Globus pallidus (tissue), 1 donor: Measurements from ENCODE around the gene LEO1.
A peak's percentile ranks its signal among the peaks of the same experiment; 100 is the strongest.

Experiments
- DNase-seq: peaks from one replicate; pipeline ENCODE4 v3.0.0-alpha.2; 2015; ENCODE audit warnings: low spot score

Gene LEO1

DNA sequence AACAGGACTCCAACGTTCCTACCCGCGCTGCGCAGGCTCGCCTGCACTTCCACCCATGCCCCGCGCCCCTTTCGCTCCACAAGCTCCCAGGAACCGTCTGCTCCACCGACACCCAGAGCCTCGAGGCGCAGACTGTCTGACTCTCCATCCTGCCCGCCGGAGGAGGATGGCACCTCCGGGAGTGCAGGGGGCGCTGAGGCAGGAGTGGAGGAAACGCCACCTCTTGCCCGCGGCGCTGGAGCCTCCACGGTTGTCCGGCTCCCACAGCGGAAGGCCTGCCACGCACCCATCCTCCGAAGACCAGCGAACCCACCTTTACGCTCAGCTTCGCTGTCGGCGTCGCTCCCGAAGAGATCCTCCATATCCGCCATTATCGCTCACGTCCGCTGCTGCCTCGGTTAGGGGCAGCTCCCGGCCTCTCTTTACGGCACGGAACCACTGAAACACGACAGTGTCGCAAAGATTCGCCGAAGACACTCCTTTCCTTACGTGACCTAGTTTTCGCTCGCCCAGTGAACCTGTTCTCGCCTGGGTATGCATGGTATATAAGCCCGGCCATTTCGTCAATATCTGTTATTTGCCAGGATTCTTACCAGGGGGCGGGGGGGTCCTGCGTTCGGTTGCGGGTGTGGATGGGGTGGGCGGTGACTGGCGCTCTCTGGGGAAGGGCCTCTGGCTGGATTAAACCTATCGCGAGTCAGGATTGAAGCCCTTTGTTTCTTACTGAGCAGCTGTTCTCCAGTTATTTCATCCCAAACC, at the start of gene LEO1:
Gene LEO1, minus strand, starts transcription at position 404 of the 759 bp plus-strand sequence. Its CDS starts 33 bp downstream, at position 371.
- peak; percentile 93 for DNase-seq

DNA sequence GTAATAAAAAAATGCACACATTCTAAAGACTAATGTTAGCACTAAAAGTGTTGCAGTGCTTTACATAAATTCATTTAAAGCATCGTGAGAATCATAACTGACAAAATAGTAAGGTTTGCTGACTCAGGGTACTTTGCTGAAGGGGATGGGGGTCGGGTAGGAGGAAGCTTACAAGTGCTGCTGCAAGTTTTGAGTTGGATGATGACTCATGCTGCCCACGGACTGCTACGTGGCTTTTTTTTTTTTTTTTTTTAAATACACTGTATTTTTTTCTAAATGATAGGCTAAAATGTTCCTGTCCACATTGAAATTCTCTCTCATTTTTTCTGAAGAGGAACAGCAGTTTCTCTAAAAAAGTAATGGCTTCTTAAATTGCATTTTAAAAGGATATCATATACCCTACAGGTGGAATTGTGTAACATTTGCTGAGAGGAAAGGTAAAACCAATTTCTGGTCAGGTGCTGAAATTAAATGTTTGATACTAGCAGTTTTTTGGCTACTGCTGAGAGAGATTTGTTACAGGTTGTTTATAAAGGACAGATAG, 49.6 kb upstream of the LEO1 start:
- no peak for DNase-seq

DNA sequence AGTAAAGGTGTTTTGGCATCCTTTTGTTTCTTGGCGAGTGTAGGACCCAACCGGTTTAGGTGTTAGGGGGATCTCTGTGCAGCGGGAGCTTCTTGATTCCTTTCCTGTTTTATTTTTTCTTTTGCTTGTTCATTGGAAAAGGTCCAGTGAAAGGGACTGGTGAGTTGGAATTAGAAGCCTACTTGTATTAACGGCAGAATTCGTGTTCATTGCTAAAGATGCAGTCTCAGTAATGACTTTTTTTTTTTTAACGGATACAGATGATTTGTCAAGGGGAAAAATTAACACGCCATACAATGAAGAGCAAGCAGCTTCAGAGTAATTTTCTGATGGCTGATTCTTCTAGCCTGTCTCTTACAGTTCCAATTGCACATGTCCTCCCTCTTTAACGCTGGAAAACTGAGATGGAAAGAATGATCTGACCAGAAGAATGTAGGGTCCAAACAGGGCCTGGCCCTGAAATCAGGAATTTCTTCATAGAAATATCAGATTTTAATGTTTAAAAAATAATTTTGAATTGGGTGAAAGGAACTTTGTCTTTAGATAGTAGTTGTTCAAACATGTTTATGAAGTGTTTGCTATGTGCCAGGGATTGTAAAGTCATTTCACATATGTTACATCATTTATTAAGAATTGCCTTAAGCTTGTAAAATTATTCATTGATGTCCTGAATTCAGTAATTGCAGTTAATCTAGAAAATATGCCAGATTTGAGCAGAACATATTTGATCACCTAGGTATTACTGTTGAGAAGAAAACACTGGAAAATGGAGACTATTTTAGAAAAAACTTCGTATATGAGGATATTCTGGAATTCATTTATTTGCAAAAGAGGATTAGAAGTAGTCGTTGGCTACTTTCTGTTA, 48.9 kb upstream of the LEO1 start:
- DNase-seq = peak; percentile 74

DNA sequence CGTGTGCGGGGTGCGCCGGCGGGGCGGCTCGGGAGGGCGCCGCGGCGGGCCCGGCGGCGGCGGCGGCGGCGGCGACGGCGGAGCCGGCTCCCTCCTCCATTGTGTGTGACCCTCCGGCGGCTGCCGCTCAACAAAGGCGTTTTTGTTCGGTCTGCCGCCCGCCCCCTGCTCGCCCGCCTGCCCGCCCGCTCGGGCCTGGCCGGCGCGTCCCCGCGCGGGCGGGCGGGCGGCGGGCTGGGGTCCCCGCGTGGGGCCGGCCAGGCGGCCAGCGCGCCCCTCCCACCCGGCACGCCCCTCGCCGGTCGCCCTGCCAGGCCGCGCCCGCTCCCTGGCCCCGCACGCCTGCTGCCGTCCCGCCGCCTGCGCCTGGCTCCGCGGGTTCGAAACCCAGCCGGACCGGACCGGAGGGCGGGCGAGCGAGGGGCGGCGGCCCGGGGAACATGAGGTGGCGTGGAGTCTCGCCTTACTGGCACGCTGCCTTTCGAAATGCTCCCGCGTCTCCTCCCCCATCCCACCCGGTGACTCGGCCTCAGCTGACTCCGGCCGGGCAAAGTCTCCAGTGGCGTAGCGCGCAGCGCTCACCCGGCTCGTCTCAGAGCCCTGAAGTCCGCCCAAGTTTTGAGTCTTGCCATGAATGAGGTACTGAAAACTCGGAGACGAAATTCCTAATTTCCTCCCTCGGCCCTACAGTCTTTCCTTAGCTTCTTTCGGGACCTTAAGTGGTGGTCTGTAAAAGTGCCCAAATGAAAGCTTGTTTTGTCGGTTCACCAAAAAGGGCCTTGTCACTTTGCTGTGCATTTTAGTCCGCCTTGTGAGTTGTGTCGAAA, 48.0 kb upstream of the LEO1 start:
- DNase-seq = peak; percentile 91

DNA sequence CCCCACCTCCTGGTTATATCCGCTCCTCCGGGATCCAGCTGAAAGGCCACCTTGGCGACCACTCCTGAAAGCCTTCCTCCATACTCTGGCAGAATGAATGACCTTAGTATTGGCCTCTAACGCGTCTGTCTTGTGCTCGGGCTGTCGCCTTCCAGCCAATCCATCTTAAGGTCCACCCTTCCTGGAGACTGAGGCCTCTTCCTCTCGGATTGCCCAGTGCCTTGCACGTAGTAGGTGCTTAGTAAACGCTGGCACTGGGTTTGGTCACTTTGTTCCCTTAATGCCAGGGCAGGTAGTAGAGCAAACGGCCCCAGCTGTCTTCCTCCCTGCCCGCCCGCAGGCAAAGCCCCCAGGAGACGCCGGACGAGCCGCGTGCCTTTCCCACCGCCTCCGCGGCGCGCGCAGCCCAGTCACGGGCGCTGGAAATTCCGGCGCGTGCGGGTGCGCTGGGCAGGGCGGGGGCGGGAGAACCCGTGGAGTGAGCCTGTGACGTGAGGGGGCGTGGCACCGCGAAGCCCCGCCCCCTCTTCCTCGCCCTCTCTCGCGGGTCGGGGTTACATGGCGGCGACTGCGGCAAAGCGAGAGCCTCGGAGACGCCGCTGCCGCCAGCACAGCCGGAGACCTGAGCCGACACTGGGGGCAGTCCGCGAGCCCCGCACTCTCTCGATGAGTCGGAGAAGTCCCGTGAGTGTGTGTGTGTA, 47.3 kb upstream of the LEO1 start, which contains the start of gene MAPK6:
Gene MAPK6, plus strand, starts transcription at position 527 of the 701 bp plus-strand sequence. CDS start 27,242 bp downstream, outside the sequence.
- peak; percentile 93 for DNase-seq

DNA sequence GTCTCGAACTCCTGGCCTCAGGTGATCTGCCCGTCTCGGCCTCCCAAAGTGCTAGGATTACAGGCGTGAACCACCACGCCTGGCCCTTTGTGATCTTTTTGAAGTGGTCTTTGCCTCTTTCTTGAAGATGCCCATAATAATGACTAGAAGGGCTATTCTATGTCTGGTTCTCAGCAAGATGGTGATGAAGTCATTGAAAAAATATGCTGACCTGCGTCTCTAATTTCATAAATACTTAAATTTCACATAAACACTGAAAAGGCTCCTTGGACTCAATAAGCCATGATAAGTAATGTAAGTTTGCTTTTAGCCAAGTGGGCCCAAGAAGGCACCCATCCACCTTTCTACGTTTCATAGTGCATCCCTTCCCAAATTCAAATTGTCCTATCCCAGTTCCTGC, 46.7 kb upstream of the LEO1 start:
- no peak for DNase-seq

DNA sequence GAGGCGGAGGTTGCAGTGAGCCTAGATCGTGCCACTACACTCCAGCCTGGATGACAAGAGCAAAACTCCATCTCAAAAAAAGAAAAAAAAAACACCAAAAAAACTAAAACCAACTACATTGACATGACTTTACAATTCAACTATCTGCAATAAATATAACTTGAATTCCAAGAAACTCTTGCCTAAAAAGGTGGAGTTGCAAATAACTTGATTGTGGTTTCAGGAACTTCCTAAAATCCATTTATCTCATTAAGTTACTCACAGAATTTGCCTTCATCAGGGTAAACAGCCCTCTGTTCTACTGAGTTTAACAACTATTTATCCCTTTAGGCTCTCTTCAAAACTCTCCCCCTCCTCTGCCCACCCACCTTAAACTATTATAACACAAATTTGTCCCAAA, 44.7 kb upstream of the LEO1 start:
- no peak for DNase-seq

DNA sequence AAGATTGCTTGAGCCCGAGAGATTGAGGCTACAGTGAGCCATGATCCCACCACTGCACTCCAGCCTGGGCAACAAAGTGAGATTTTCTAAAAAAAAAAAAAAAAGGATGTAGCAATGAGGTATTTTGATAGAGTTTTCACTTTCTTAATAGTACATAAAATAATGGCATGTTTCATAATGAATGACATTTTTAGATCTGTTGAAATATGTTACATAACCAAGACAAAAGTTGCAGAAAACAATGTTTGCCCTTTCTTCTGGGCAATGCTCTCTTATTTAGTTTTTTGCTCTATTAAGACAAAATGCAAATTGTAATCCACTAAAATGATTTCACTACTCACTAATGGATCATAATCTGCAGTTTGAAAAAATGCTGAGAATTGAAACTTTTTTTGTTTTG, 43.0 kb upstream of the LEO1 start:
- no peak for DNase-seq

DNA sequence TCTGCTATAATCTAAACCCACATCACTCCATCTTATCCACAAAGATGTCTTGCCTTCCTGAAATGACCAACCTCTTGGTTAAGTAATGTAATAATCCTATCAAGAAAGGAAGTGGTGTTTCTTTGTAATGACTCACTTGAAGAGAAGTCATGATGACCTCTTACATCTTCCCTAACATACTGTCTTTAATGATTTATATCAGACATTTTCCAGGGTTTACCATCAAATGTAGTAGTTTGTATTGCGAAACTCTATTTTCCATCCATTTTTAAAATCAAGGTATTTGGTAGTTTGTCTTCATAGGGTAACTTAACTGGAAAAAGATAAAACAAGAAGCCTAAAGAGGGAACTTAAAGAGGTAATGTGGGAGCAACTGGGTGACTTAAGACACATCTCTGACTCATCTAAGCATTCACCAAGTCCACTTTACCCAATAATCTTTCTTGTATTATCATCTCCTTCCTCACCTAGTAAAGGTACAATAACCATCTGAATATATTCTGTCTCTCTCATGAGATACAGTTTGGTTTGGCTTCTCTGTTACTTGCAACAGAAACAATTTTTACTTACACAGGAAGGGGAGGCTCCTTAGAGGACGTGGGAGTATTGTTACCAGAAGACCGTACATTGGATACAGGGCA, 41.7 kb upstream of the LEO1 start:
- no peak for DNase-seq

DNA sequence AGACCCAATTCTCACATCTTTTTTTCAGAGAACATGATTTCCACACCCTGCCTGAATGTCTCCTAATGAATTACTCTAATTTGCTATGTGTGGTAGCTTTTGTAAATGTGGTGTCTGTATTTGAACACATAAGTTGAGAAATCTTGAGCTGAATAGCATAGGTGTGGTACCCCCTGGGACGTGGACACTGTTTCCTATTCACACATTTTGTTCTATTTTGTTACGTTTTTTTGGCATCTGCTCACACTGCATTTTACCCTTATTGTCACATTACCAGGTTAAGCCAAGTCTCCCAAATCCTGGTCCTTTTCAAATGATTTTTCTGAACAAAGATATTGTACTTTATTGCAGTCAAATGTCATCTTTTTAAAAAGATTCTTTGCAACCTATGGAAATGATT, 40.6 kb upstream of the LEO1 start:
- no peak for DNase-seq

DNA sequence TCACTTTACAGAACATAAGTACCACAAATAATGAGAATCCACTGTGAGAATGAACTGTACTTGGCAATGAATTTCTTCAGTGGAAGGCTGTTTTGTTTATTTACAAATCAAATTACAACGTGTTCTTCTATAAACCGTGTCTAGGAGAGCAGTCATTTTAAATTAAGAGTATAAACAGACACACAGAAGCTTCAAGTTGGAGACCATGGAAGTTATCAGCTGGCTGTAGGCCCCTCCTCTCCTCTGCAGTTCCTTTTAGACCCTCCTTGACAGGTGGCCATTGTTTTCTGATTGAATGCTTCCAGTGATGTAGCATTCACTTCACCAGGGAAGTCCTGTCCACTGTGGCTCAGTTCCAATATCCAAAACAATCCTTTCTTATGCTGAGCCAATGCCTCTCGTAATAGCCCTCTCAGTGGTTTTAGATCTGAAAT, 40.1 kb upstream of the LEO1 start:
- peak; percentile 87 for DNase-seq

DNA sequence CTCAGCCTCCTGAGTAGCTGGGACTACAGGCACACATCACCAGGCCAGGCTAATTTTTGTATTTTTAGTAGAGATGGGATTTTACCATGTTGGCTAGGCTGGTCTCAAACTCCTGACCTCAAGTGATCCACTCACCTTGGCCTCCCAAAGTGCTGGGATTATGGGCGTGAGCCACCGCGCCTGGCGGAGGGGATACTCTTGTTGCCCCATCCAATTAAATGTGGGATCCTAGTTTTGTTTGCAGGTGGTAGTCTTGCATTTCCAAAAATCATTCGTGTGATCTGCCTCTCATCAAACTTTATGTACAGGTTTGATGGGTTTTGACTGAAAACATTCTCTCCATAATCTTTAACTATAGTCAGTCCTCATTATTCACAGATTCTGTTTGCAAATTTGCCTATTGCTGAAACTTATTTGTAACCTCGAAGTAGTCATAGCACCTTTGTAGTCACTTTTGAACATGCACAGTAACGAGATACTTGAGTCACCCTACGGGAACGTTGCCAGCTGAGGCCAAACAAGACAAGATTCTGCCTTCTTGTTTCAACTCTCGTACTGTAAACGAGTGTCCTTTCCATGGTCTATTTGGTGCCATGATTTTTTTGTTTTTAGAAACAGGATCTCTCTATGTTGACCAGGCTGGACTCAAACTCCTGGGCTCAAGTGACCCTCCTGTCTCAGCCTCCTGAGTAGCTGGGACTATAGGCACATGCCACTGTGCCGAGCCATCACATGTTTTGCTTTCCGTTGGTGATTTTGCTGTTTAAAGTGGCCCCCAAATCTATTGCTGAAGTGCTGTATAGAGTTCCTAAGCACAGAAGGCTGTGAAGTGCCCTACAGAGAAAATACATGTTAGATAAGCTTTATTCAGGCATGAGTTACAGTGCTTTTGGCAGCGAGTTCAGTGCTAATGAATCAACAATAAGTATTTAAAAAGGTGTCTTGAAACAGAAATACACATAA, 39.3 kb upstream of the LEO1 start:
- DNase-seq = no peak

DNA sequence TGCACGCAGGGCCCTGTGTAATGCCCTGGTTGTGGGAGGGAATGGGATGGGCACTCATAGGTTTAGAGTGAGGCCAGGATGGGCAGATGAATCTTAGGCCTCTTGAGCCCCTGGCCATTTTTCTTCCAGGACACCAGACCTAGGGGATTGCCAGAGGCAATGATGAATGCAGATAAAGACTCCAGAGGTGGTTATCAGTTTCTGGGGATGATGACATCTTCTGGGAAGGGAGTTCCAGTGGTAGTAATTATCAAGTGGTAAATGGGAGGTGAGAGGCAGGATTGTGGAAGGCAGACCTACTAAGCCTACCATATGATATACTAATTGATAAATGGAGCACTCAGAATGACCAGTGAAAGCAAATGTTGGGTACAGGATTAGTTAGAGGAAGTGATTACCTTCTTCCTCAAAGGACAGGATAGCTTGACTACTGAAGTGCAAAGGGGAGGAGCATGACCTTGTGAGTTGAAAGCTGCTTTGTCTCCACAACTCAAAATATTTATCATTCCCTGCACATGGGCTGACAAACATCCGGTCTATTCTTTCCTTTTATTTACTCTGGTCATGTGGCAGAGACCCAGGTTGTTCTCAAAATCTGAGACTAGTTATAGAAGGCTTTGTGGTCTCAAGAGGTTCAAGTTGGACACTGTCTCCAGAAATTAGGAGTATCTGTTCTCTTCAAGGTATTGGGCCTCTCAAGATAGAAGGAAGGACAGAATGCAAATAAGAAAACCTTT, 37.3 kb upstream of the LEO1 start:
- DNase-seq = no peak

DNA sequence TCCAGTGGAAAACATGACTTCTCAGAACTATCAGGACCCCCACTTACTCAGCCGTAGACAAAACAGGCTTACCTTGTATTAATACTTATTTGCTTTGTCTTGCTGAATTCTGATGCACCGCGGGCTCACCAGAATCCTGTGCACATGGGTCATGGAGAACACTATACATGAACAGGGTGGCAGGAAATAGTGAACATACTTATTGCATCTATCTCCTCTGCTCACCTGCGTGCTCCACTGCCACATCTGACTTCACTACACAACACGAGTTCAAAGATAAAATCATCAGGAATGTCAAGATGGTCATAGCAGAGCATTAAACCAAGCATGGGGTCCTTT, 36.8 kb upstream of the LEO1 start:
- no peak for DNase-seq

DNA sequence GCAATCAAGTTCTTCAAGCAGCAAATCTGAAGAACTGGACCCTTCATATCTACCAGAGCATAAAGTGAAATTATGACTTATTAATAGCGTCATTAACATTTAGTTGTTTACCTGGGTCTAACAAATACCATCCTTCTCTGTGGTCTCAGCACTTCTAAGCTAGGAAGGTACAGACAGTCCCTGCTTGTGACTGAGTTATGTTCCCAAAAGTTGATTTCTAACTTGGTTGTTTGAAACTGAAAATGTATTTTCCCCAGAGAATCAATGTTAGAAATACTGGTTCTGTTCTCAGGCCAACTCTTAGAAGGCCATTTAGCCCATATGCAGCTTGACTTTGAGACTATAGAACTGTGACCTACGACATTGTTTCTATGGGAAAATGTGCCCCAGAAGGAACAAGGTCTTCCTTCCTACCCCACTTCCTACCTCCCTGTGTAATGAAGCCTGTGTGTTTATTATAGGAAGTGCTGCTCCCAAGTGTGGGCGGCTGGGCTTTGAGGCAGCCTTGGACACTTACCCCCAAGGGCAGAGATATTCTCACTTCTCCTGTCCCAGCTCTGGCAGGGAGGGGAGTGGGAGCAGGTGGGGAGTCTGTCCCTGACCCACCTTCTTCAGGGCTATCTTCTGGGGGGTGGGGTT, 35.2 kb upstream of the LEO1 start:
- no peak for DNase-seq

DNA sequence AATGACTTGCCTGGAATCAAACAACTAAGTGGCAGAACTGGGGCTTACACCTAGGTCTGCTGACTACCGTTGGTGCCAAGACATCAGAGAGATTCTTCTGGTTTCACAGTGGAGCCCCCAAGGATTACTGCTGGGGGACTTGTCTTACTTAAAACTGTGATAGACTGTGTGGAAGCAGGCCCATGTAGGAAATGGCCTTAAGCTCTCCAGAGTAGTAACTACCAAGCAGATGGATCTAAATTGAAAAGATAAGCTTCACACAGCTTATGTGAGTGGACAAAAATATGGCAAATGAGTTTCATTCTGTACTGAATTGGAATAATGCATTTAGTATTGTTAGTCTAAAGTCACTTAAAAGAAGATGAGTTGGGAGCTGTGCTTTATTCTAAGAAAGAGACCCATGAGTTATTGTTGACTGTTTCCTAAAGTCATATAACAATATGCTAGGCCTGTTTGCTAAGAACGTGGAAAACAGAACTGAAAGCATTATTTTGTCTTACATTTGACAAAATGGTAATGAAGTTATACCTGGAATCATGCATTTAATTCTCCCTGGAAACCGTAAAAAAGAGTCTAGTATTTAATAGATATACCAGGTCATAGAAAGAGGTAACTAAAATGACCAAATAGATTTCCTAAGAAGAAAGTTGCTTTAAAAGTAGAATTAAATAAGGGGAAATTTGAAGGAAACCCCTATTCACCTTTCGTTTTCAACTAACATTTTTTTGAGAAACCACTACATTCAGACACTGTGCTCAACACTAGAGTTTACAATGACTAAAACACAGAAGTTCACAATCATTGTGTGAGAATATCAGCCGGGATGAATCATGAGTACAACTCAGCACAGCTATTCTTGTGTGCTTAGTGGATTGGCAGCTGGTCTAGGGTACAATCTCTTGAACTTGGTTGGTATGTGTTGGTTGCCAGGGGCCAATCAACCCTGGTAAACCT, 34.4 kb upstream of the LEO1 start:
- no peak for DNase-seq

DNA sequence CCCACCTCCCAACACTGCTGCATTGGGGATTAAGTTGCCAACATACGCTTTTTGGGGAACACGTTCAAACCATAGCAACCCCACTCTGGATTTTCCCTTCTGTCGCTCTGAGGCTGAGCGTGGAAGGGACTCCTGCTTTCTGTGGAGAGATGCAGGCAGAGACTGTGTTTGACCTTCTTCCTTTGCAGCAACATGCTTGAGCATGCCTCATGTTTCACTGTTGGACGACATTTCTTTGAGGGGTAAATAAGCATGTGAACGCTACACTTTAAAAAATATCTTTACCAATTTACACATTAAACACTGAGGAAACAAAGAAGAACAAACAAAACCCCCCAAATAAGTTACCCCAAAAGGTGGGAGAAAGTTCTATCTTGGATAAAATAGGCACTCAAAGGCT, 33.2 kb upstream of the LEO1 start:
- DNase-seq = no peak
